ENCODE data around the gene PEX14. TPM values are rescaled to one million over a fixed set of nuclear protein-coding genes. Genes with fewer than 3 reads are reported as not detected.

PEX14 gene
- total RNA-seq, 1 donor from 2014 or later = 31.4 TPM

DNA sequence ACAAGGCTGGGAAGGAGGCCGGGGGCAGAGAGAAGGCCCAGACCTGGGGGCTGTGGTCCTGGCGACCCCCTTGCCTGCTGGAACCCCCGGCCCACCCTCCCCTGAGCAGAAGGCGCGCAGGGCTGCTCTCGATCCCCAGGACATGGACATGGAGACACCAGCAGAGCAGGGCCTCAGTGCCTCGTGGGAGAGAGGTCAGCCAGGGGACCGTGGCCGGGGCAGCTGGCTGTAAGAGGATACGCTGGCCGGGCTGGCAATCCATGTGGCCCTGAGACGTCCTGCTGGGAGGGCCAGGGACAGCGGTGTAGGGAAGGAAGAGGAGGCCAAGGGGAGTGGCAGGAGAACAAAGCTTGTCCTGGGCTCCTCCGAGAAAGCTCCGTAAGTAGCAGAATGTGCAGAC lies 189.5 kb downstream of the PEX14 start:
- no peaks in the 10 kb centered on the region for H3K9me3 Mint-ChIP-seq
- peaks cover 15% of the 10 kb centered on the region for H3K4me1 Mint-ChIP-seq
- no peak overlapping the region for H3K4me3 Mint-ChIP-seq
- no peak for DNase-seq (ENCODE audit: low spot score in 2 of 2, unreplicated experiment in 2 of 2)
- no peaks in the 10 kb centered on the region for H3K36me3 Mint-ChIP-seq
- no peak overlapping the region for H3K27ac Mint-ChIP-seq
- TF ChIP-seq, protein P1, sequence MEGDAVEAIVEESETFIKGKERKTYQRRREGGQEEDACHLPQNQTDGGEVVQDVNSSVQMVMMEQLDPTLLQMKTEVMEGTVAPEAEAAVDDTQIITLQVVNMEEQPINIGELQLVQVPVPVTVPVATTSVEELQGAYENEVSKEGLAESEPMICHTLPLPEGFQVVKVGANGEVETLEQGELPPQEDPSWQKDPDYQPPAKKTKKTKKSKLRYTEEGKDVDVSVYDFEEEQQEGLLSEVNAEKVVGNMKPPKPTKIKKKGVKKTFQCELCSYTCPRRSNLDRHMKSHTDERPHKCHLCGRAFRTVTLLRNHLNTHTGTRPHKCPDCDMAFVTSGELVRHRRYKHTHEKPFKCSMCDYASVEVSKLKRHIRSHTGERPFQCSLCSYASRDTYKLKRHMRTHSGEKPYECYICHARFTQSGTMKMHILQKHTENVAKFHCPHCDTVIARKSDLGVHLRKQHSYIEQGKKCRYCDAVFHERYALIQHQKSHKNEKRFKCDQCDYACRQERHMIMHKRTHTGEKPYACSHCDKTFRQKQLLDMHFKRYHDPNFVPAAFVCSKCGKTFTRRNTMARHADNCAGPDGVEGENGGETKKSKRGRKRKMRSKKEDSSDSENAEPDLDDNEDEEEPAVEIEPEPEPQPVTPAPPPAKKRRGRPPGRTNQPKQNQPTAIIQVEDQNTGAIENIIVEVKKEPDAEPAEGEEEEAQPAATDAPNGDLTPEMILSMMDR (IDR thresholded peaks at IDR 0.05; ENCODE audit: unreplicated experiment) = no peak
- H3K27me3 Mint-ChIP-seq (ENCODE audit: low read depth) = no peaks in the 10 kb centered on the region

DNA sequence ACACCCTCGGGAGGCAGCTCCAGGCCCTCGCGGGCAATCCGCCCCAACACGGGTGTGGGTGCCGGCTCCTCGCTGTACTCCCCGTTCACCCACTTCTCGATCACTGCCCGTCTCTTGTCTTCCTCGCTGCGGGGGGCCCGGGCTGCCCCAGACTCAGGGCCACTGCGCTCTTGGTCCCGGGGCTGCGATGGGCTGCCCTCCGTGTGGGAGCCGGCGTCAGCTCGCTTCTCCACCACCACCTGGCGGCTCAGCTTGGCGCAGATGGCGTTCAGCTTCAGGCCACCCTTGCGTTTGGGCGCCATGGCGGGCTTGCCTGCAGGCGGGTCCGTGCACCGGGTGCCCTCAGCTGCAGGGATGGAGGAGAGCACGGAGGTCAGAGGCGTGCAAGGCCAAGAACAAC lies 190.5 kb downstream of the PEX14 start:
- H3K27ac Mint-ChIP-seq = no peak overlapping the region
- H3K4me1 Mint-ChIP-seq = peaks cover 17% of the 10 kb centered on the region
- TF ChIP-seq, protein P1 (IDR thresholded peaks at IDR 0.05; ENCODE audit: unreplicated experiment) = no peak
- no peaks in the 10 kb centered on the region for H3K27me3 Mint-ChIP-seq (ENCODE audit: low read depth)
- H3K36me3 Mint-ChIP-seq = no peaks in the 10 kb centered on the region
- no peaks in the 10 kb centered on the region for H3K9me3 Mint-ChIP-seq
- no peak overlapping the region for H3K4me3 Mint-ChIP-seq
- no peak for DNase-seq (ENCODE audit: low spot score in 2 of 2, unreplicated experiment in 2 of 2)

DNA sequence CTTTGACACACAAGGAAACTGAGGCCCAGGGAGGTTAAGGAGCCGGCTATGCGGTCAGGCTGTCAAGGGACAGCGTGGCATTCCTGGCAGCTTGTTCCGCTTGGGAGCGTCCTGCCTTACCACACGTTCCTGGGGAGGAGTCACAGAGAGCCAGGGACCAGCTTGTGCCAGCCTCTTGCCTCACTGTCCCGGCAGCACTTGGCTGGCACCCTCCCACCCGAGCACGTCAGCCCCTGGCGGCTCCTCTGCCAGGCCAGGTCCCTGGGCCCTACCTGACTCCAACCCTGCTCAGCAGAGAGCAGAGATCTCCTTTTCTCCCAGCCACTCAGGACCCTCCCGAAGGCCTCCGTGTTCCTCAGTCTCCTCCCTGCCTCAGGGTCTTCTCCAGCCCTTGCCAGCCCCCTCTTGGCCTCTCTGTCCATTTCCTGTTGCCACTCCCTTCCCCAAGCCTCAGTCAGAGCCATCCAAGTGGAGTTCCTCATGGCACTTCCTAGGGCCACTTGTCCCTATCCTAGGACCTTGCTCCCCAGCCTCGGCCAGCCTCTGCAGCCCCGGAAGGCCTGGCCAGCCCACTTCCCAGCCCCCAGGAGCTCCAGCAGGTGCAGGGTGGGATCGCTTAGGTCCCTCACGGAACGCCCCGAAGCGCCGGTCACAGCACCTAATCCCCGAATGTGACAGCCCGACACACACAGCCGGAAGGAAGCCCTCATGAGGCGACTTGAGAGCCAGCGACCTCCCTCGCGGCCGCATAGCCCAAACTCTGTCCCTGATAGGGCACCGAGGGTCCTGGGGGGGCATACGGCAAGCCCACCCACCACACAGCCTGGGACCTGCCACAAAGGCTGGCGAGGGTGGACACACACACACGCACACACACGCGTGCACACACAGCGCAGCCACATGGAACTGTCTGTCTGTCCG lies 191.4 kb downstream of the PEX14 start:
- no peak overlapping the region for H3K4me3 Mint-ChIP-seq
- no peak for DNase-seq (ENCODE audit: low spot score in 2 of 2, unreplicated experiment in 2 of 2)
- TF ChIP-seq, protein P1 (IDR thresholded peaks at IDR 0.05; ENCODE audit: unreplicated experiment) = no peak
- peaks cover 25% of the 10 kb centered on the region for H3K4me1 Mint-ChIP-seq
- H3K36me3 Mint-ChIP-seq = no peaks in the 10 kb centered on the region
- no peaks in the 10 kb centered on the region for H3K27me3 Mint-ChIP-seq (ENCODE audit: low read depth)
- H3K27ac Mint-ChIP-seq = no peak overlapping the region
- H3K9me3 Mint-ChIP-seq = no peaks in the 10 kb centered on the region

DNA sequence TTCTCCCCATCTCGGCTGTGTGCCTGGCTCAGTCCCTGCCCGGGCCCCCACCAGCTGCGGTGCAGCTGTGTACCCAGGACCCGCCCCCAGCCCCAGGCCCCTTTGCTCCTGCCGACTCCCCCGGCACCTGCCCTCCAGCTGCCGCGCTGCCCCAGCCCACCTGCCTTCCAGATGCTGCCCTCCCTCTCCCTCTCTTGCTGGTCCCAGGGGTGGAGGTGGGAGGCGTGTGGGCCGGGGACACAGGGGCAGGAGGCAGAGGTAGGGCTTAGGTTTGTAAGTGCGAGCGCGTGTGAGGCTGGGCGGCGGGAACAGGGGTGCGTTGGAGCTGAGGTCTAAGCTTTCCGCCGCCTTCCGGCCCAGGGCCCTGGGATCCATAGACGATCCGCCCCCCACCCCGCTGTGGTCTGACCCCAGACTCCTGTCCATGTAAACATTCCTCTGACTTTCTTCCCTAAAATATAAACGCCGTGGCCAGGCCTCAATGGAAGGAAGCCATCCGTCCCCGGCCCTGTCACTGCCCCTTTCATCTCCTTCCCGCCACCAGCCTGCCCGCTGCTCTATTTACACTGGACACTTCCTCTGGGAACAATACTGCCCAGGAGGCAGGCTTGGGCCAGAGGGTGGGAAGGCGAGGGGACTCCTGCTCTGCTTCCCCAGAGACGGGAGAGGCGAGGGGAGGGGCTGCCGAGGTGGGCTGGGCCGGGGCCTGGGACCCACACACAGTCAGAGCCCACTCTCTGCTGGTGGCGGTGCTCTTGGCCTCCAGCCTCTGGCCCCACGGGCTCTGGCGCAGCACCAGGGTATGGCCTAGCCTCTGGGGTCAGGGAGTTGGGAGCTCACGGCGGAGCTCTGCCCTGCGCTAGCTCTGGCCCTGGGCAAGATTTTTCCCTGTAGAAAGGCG lies 193.4 kb downstream of the PEX14 start:
- Mint-ChIP-seq H3K27me3 (ENCODE audit: low read depth) (no peaks in the 10 kb centered on the region), H3K4me3 (no peak overlapping the region), H3K27ac (no peak overlapping the region), H3K36me3 (no peaks in the 10 kb centered on the region), H3K9me3 (no peaks in the 10 kb centered on the region), H3K4me1 (peaks cover 39% of the 10 kb centered on the region)
- TF ChIP-seq, protein P1 (IDR thresholded peaks at IDR 0.05; ENCODE audit: unreplicated experiment) = no peak
- DNase-seq (ENCODE audit: low spot score in 2 of 2, unreplicated experiment in 2 of 2) = no peak

DNA sequence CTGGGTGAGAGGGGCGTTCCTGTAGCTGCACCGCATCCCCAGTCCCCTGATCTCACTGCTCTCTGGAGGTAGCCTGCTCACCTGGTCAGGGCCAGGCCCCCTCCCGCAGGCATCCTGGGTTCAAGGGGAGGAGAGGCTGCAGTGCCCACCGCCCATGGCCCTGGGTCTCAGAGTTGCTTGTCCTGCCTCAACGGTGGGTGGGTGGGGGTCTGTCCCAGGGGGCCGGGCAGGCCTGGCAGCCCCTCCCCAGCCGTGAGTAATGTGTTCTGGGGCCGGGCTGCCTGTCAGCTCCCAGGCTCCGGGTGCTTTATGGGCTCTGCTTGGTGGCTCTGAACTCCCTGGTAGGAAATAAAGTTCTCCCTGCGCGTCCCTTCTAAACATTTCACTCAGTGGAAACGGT lies 194.8 kb downstream of the PEX14 start:
- DNase-seq (ENCODE audit: low spot score in 2 of 2, unreplicated experiment in 2 of 2) = no peak
- Mint-ChIP-seq H3K36me3 (no peaks in the 10 kb centered on the region), H3K4me1 (peaks cover 38% of the 10 kb centered on the region), H3K27me3 (ENCODE audit: low read depth) (no peaks in the 10 kb centered on the region), H3K4me3 (no peak overlapping the region), H3K27ac (no peak overlapping the region), H3K9me3 (no peaks in the 10 kb centered on the region)
- TF ChIP-seq, protein P1 (IDR thresholded peaks at IDR 0.05; ENCODE audit: unreplicated experiment) = no peak

Data from mesothelial cell of epicardium (in vitro differentiated cells).